HT1080 (cell line): ENCODE measurements around the gene NDE1. TPM values are rescaled to one million over a fixed set of nuclear protein-coding genes. Genes with fewer than 3 reads are reported as not detected.
"Not testable (repeated sequence)": the region's sequence is repeated elsewhere in the genome, so short reads cannot be mapped to it uniquely, and the experiment has no call there.

Experiments
- DNase-seq: peaks from one replicate; pipeline ENCODE4 v3.0.0-alpha.2; 2015; ENCODE audit warnings: low read depth
- total RNA-seq: library from RNA; depleted of rRNA; stranded (reverse); fragments of >200 nt; shearing (Covaris generic); gene quantifications from 2 replicates; pipeline ENCODE4 v1.2.3, GENCODE V29; 2014

The NDE1 gene
- total RNA-seq, 1 experiment from 2014 or later: 37.0 TPM

DNA sequence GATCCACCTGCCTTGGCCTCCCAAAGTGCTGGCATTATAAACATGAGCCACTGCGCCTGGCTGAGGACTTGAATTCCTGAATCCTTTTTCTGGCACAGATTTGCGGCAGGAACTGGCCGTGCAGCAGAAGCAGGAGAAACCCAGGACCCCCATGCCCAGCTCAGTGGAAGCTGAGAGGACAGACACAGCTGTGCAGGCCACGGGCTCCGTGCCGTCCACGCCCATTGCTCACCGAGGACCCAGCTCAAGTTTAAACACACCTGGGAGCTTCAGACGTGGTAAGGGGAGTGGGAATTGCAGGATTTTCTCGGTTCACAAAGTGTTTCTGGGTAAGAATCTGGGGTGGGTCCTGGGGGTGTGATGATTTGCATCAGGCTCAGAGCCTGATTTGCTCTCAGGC lies 41.0 kb downstream of the NDE1 start:
- no peak for DNase-seq

DNA sequence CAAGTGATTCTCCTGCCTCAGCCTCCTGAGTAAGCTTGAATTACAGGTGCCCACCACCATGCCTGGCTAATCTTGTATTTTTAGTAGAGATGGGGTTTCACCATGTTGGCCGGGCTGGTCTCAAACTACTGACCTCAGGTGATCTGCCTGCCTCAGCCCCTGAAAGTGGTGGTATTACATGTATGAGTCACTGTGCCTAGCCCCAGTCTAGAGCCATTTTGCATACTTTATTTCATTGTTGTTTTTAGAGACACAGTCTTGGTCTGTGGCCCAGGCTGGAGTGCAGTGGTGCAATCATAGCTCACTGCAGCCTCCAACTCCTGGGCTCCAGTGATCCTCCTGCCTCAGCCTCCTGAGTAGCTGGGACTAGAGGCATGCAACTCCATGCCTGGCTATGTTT lies 42.5 kb downstream of the NDE1 start:
- not testable (repeated sequence) for DNase-seq

DNA sequence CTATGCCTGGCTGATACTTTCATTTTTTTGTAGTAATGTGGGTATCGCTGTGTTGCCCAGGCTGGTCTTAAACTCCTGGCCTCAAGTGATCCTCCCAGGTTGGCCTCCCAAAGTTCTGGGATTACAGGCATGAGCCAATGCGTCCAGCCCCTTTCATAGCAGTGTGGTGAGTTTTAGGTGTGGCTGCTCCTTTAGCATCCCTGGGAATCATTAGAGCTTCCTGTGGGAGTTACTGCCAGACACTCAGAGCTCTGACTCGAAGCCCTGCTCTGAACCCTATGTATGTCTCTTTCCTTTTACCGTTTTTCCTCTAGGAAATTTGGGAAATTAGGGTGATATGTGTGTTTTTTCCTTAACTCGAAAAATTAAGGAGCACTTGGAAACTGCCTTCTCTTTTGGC lies 44.5 kb downstream of the NDE1 start:
- no peak for DNase-seq

DNA sequence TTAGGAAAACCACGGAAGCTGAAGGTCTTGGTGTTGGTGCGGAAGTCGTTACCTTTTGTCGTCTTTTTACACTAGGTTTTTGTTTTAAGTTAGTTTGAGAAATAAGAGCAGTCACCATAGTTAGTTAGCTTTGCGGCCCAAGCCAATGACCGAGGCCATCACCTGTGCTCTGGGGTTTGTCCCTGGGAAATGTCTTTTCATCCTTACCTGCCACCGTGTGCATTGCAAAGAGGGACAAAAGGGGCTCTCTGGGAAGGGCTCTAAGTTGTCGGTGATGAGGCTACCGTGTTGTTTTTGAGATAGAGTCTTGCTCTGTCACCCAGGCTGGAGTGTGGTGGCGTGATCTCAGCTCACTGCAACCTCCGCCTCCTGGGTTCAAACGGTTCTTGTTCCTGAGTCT lies 49.8 kb downstream of the NDE1 start:
- no peak for DNase-seq

DNA sequence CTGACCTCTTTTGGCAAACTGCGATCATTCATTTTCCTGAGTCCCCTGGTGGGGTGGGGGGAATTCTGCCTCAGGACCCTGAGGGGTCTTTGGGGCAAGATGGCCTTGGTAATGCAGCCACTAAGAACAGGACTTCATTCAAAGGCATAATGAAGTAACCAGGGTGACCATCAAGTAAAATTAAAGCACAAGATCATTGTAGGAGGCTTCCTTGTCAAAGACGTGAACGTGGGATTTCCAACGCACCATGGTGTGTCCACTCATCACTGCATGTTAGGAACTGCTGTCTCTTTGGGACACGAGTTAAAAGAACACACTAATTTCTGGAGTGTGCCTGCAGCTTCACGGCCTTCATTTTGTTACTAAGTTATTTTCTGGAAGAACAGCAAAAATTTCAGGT lies 51.3 kb downstream of the NDE1 start:
- no peak for DNase-seq

DNA sequence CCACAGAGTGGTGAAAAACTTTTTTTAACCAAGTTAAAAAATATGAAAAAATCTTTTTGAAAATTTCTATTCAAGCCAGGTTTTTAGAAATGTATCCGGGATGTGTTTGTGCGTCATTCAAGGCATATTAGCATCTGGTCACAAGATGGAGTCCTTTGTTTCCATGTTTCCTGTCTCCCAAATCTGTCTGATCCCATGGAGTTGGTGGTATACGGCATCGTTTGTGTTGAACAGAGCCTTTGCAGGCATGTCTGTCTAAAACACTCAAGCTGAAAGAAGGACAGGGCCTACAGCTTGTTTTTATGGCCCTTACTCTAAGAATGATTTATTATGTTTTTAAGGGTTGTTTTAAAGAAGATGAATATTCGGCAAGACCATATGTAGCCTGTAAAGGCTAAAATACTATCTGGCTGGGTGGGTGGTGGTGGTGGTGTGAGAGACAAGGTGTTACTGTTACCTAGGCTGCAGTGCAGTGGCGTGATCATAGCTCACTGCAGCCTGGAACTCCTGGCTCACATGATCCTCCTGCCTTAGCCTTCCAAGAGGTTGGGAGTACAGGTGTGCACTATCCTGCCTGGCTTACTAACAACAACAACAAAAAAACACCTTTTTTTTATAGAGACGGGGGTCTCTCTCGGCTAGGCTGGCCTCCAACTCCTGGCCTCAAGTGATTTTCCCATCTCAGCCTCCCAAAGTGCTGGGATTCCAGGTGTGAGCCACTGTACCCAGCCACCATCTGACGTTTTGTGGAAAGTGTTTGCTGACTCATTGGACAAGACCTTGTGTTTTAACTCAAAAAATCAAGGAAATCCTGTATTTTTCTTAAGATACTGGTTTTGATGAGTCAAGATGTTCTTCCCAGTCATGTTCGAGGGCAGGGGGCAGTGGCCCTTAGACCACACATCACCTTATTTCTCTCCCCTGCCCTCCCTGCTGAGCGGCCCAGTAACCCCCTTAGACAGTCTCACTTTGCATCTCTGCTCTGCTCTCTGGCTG lies 52.2 kb downstream of the NDE1 start:
- DNase-seq: peak; percentile 44

DNA sequence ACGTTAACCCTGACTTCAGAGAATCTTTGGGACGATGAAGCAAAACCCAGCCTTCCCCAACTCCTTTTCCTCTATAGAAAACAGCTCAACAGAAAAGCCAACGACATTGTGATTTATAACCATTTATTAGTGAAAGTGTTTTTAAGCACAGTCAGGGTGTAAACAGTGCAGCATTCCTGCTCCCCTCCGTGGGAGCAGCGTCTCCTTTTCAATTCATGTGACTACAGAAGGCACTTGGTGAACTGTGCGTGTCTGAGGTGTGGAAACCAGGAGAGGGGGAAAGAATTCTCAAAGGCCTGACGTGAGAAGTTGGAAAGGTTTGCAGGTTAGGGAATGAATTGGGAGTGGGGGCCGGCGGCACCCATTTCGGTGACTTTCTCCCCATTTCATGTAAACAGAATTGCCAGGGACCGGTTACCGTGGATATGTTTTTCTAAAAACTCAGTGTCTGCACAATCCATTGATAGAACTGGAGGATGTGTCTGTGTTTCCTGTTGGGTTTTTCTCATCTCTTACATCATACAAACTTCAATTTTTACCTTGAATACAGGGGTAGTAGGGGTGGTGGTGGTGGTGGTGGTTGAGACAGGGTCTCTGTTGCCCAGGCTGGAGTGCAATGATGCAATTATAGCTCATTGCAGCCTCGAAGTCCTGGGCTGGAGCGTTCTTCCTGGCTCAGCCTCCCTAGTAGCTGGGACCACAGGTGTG lies 53.1 kb downstream of the NDE1 start:
- DNase-seq: no peak

DNA sequence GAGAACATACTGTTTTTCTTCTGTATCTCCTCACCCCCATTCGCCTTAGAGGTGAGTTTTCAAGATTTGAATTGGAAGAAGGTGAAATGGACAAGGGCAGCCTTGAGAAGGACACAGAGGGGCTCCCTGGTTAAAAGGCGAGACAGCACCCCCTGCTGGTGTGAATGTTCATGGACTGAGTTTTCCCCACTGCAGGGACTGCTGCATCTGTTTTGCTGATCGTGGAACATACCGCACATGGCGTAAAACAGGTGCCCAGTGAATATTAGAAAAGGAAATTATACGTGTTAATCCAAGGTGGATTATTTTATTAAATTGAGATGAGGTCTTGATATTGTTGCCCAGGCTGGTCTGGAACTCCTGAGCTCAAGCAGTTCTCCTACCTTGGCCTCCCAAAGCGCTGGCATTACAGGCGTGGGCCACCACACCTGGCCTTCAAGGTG lies 54.5 kb downstream of the NDE1 start:
- peak; percentile 64 for DNase-seq

DNA sequence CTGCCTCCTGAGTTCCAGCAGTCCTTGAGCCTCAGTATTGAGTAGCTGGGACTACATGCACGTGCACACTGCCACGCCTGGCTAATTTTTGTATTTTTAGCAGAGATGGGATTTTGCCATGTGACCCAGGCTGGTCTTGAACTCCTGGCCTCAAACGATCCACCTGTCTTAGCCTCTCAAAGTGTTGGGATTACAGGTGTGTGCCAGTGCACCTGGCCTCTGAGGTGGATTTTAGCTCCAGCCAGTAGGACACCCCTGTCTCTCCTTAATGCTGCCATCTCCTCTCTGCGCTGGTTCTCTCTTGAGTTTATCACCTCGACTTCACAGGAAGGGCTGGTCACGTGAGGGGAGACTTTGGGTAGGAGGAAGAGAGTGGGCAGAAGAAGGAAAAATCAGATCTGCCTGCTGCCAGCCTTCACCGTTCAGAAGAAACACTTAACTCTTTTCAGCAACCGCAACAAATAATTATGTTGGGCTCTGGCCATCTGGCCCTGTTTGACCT lies 55.1 kb downstream of the NDE1 start:
- no peak for DNase-seq

DNA sequence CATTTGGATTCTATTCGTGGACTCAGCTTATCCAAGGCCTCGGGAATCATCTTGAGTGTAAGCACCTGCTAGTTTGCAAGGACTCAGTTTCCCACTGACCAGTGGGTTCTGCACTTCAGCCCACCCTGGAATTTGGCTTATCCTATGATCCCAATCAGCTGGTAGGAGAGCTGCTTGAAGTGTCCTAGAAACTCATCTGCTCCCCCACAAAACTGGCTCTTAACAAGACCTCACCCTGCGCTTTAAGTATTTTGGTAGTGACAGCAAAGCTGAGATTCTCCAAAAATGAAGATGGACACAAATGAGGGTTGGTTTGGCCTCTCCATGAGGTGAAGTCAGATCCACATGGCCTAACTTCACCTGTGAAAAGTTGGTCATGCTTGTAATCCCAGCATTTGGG lies 57.3 kb downstream of the NDE1 start:
- no peak for DNase-seq

DNA sequence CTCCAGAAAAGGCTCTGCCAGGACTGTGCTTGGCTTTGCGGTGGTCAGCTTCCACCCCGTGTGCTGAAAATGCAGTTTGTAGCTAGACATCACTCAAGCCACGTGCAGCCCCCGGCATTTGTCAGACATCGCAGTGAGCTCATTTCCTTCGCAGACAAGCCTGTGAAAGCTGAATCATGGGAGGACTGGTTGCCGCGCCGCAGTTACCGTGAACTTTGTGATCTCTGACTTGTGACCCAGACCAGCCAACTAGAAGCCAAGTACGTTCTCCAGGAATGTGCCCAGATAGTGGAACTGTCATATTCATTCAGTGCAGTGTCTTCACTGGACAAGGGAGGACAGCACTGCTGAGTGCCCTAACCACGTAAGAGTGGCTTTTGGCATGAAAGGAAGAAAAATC lies 58.1 kb downstream of the NDE1 start:
- peak; percentile 44 for DNase-seq

DNA sequence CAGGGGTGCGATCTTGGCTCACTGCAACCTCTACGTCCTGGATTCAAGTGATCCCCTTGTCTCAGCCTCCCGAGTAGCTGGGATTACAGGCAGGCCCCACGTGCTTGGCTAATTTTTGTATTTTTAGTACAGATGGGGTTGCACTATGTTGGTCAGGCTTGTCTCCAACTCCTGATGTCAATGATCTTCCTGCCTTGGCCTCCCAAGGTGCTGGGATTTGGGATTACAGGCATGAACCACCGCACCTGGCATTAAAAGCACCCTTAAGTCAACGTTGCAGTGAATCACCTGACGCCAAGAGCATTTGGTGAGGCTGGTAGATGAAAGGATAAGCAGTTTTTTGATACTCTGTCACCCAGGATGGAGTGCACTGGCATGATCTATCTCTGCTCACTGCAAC lies 59.0 kb downstream of the NDE1 start:
- DNase-seq: no peak

DNA sequence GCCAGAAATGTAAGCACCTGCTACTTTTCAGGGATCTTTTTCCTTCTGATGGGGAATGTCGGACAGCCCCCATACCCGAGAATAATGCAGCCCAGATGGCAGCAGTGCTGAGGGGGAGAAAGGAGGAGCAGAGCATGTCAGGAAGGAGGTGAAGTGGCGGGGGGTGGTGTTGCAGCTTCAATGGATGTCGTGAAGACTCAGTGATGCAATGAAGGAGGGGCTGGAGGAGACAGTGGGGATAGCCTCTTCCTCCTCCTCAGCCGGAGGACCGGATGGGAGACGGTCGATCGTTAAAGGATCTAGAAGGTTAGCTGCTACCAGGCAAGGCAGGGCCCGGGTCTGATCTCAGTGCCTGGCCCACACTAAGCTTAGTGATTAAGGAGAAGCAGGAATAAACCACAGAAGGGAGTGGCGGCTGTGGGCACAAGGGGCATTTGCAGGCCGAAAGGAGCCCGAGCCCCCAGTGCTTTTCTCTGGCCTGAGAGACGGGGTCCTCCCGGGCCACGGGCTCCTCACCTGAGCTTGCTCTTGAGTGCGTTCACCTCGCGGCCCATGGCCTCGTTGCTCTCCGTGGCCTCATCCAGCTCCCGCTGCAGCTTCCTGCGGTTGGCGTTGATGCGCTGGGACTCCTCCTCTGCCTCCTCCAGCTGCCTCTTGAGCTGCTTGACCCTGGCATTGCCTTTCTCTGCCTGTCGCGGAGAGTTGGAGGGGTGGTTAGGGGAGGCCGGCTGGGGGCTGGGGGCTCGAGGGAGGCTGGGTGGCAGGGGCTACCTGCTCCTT lies 64.5 kb downstream of the NDE1 start:
- no peak for DNase-seq

DNA sequence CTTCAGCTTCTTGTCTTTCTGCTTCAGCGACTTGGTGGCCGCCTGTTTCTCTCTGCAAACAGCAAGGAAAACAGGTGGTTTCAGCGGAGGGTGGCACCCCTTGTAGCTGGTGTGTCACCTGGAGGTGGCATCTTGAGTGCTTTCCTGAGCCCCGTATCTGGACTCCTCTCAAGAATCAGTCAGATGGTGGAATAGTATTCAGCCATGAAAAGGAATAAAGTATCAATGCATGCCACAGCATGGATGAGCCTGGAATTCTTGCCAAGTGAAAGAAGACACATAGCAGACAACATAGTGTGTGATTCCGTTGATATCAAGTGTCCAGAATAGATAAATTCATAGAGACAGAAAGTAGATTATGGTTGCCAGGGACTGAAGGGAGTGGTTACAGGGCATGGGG lies 65.2 kb downstream of the NDE1 start:
- DNase-seq: no peak

DNA sequence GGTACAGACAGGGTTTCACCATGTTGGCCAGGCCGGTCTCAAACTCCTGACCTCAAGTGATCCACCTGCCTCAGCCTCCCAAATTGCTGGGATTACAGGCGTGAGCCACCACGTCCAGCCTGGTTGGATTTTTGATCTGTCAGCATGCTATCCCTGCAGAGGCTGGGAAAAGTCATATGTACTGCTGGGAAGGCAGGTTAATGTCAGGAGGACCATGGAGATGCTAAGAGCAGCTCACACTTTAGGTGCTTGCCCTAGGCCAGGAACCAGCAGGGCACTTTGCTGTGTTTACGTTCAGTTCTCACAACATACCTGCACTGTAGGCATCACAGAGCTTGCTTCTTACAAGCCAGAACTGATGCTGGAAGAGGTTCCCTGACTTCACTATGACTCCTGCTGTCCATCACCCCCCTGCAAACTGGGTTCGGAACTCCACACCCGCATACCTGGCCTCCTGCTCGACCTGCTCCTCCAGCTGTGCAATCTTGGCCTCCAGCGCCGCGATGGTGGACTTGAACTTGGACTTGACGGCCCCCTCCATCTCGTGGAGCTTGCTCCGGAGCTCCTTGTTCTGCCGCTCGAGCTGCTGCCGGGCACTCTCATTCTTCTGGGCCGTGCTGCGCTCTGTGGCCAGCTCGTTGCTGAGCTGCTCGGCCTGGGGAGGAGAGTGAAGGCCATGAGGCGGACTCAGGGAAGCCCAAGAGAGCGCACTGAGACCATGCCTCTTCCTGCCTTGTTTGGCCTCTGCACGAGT lies 66.8 kb downstream of the NDE1 start:
- DNase-seq: no peak

DNA sequence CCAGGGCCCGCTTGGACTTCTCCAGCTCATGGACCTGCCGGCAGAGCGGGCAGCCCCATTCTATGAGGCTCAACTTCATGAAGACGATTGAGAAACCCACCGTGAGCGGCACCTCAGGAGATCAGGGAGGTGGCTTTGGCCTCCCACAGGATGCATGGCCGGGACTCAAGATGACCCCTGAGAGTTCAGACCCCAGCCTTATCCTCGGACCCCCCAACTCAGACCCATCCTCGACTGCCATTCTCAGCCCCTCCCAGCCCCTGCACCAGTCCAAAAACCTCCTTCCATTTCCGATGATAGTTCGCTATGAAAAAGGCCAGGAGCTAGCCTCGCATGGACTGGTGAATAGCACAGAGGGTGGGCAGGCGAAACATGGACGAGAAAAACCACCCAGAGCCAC lies 71.0 kb downstream of the NDE1 start:
- DNase-seq: no peak

DNA sequence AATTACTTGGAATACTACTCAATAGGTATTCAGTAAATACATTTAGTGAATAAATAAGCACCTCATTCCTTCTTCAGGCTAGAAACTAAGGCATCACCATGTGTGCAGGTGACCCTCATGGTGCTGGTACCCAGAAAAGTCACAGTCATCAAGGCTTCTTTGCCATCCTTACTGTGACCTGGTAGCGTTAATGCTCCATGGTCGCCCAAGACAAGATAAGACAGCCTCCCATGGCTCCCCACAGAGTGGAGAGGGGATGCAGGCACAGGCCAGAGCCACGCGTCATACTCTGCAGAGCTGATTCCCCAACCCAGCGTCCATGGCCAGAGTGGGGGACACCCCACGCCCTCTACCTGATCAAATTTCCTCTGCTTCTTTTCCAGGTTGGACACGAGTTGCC lies 73.8 kb downstream of the NDE1 start:
- no peak for DNase-seq

DNA sequence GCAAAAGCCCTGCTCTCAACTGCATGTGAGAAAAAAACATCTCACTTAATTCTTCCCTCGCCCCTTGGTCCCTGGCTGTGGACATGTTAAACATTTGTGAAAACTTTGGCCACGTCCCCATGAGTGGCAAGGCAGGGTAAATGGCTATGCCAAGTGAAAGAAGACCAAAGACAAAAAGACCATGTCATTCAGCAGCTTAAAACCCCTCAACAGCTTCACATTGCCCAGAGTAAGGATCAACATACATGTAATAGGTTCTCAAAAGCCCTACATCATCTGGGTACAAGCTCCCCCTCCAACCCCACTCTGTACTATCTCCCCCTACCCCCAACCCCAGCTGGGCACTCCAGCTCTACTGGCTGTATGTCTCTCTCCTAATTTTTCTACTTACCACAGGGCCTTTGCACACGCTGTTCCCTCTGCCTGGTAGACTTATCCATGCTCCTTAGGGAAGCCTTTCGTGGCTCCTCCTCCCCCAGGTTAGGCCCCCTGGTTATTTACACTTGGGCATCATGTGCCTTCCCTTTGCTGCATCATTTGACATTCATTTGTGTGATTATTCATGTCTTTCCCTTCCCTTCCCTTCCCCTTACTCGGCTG lies 75.7 kb downstream of the NDE1 start:
- no peak for DNase-seq

DNA sequence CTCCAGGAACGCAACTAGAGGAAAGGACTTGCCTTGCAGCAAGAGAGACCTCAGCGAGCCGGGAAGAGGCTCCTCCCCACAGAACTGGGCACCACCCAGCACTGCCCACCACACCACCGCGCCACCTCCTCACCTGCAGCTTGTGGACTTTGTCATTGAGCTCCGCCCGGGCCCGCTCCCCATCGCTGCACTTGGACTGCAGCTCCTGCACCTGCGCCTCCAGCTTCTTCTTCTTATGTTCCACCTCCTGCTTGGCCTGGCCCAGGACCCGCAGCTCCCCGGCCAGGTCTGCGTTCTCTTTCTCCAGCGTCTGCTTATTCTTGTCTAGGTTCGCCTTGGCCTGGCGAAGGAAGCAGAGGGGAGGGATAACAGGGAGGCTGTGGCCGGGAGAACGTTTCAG lies 76.7 kb downstream of the NDE1 start:
- no peak for DNase-seq

DNA sequence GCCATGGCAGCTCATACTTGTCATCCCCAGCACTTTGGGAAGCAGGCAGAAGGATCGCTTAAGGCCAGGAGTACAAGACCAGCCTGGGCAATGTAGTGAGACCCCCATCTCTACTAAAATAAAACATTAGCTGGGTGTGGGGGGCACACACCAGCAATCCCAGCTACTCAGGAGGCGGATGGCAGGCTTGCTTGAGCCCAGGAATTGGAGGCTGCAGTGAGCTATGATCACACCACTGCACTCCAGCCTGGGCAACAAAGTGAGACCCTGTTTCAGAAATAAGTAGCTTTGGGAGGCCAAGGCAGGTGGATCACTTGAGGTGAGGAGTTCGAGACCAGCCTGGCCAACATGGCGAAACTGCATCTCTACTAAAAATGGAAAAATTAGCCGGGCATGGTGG lies 77.7 kb downstream of the NDE1 start:
- DNase-seq: not testable (repeated sequence)
